Neural cell (in vitro differentiated cells): Measurements from ENCODE around the gene ITK. TPM values are rescaled to one million over a fixed set of nuclear protein-coding genes. Genes with fewer than 3 reads are reported as not detected.

Source experiments
- polyA plus RNA-seq: library from polyadenylated mRNA; depleted of rRNA; stranded (reverse); fragments of >200 nt; gene quantifications from 2 replicates; pipeline ENCODE4 v1.2.3, GENCODE V29; 2014

The ITK gene
- polyA plus RNA-seq, 1 donor from 2014 or later = not detected

Other genes with a start within 250 kb of the ITK start
- gene TIMD4, start 217.6 kb upstream of the ITK start, polyA plus RNA-seq = not detected in 2 replicates
- not detected in 2 replicates for gene HAVCR1, start 121.7 kb upstream of the ITK start, polyA plus RNA-seq
- gene HAVCR2, start 71.8 kb upstream of the ITK start, polyA plus RNA-seq = 0.66 and 1.1 TPM in 2 replicates
- gene MED7, start 38.0 kb upstream of the ITK start, polyA plus RNA-seq = 25.4 and 27.2 TPM in 2 replicates
- gene GARIN3, start 14.6 kb upstream of the ITK start, polyA plus RNA-seq = not detected in 2 replicates
- 59.7 and 65.1 TPM in 2 replicates for gene CYFIP2, start 85.3 kb downstream of the ITK start, polyA plus RNA-seq